PC-9 (cell line): Measurements from ENCODE around the gene FAM174B. TPM values are rescaled to one million over a fixed set of nuclear protein-coding genes. Genes with fewer than 3 reads are reported as not detected.

Experiments
- BruUV-seq: library from RNA; stranded (reverse); fragments of 400-500 nt; replicated peaks from 2 replicates; lab custom pipeline; 2021; lab: Mats Ljungman, UMichigan
- CTCF ChIA-PET: fragments of 300-600 bp; sonication (Branson Sonifier 250); formaldehyde crosslinking; loops from one replicate; lab custom pipeline; 2022; ENCODE audit warnings: antibody characterized with exemption; lab: Charles Lee
- POLR2A ChIA-PET: fragments of 300-600 bp; sonication (Branson Sonifier 250); formaldehyde crosslinking; loops from one replicate; lab custom pipeline; 2022; ENCODE audit warnings: antibody characterized with exemption; ENCODE audit not compliant: unreplicated experiment; lab: Charles Lee
- DNase-seq, 2 experiments: peaks; one replicate each; pipeline versions ENCODE4 v3.0.0 to v3.0.0-alpha.2; 2015 to 2022; ENCODE audit warnings: mixed read lengths in 1 of 2
- H2AFZ ChIP-seq: fragments of 200-600 bp; sonication (generic); 2 replicates; pipeline ENCODE4 v1.8.1; 2017; ENCODE audit warnings: antibody characterized with exemption
- H3F3A ChIP-seq: fragments of 200-600 bp; sonication (generic); 2 replicates; pipeline ENCODE4 v1.8.1; 2017; ENCODE audit warnings: antibody characterized with exemption, mild to moderate bottlenecking, low read depth; ENCODE audit not compliant: insufficient read depth
- H3K27ac ChIP-seq: fragments of 200-600 bp; sonication (generic); 2 replicates; pipeline ENCODE4 v1.6.1; 2016; ENCODE audit warnings: mixed run types
- H3K27me3 ChIP-seq: fragments of 200-600 bp; sonication (generic); 2 replicates; pipeline ENCODE4 v1.6.1; 2016; ENCODE audit warnings: low read depth, mixed run types; ENCODE audit not compliant: insufficient read depth
- H3K36me3 ChIP-seq: fragments of 200-600 bp; sonication (generic); 2 replicates; pipeline ENCODE4 v1.6.1; 2016; ENCODE audit warnings: low read depth, mixed run types
- H3K4me1 ChIP-seq: fragments of 200-600 bp; sonication (generic); replicated peaks from 2 replicates; pipeline ENCODE4 v1.6.1; 2016; ENCODE audit warnings: mixed run types; ENCODE audit not compliant: insufficient read depth
- H3K4me2 ChIP-seq: fragments of 200-600 bp; sonication (generic); 2 replicates; pipeline ENCODE4 v1.6.1; 2017; ENCODE audit warnings: mixed run types
- H3K4me3 ChIP-seq: fragments of 200-600 bp; sonication (generic); 2 replicates; pipeline ENCODE4 v1.6.1; 2016; ENCODE audit warnings: mixed run types
- H3K79me2 ChIP-seq: fragments of 200-600 bp; sonication (generic); 2 replicates; pipeline ENCODE4 v1.6.1; 2017; ENCODE audit warnings: low read depth, mixed run types
- H3K9me2 ChIP-seq: fragments of 200-600 bp; sonication (generic); 2 replicates; pipeline ENCODE4 v1.8.1; 2017; ENCODE audit warnings: mild to moderate bottlenecking; ENCODE audit not compliant: insufficient read depth
- H3K9me3 ChIP-seq: fragments of 200-600 bp; sonication (generic); 2 replicates; pipeline ENCODE4 v1.8.1; 2016; ENCODE audit warnings: low read depth; ENCODE audit not compliant: insufficient read depth
- H4K20me1 ChIP-seq: fragments of 200-600 bp; sonication (generic); 2 replicates; pipeline ENCODE4 v1.8.1; 2017; ENCODE audit not compliant: insufficient read depth
- CTCF ChIP-seq: fragments of 200-600 bp; sonication (generic); conservative IDR thresholded peaks from 2 replicates; pipeline ENCODE4 v1.6.1; 2017; ENCODE audit warnings: mixed run types, antibody characterized with exemption, mild to moderate bottlenecking, moderate library complexity
- EZH2 ChIP-seq: fragments of 200-600 bp; sonication (generic); IDR thresholded peaks from 2 replicates; pipeline ENCODE4 v1.8.0; 2017; ENCODE audit warnings: antibody characterized with exemption, low read depth
- intact Hi-C: fragments of 100-400 bp; cut with micrococcal nuclease; formaldehyde crosslinking; loops from one replicate; pipeline ENCODE4 v1.10.0; 2022; ENCODE audit not compliant: unreplicated experiment
- total RNA-seq: library from RNA; stranded (reverse); gene quantifications from 2 replicates; pipeline ENCODE4 v1.2.3, GENCODE V29; 2021

Gene FAM174B
- total RNA-seq, 1 experiment from 2014 or later = 90.3 TPM

DNA sequence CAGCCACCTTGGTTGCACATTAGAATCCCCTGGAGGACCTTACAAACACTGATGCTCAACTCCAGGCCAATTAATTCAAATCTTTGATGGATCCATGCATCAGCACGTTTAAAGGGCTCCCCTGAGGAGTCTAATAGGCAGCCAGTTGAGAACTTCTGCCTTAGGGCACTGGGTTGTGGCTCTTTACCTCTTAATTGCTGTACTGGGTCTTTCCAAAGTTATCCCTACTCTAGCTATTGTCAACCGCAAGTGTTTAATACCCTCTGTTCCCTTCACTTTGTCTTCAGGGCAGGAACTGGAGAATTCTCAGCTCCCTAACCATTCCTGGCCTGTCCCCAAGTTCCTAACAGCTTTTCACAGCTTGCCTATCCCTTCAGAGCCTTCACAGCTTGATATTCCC lies 15.0 kb upstream of the FAM174B start:
- H3K4me2 ChIP-seq = no peak overlapping the region
- intact Hi-C loops = no loop called here
- H3K9me3 ChIP-seq = no peaks in the 10 kb centered on the region
- H4K20me1 ChIP-seq = no peaks in the 10 kb centered on the region
- ChIA-PET POLR2A (no interaction called here), CTCF (interaction anchor here (0.6 kb wide), 1 partner anchor 14 kb away, joined by 5 read pairs; no protein-coding TSS in a partner anchor)
- H3K4me1 ChIP-seq = peaks cover 21% of the 10 kb centered on the region
- no peak for DNase-seq
- no peaks in the 10 kb centered on the region for H3K27me3 ChIP-seq
- no peaks in the 10 kb centered on the region for H3K79me2 ChIP-seq
- no peaks in the 10 kb centered on the region for H3F3A ChIP-seq
- no peaks in the 10 kb centered on the region for H3K36me3 ChIP-seq
- TF ChIP-seq CTCF = no peak
- no peak for TF ChIP-seq EZH2
- H3K9me2 ChIP-seq = no peaks in the 10 kb centered on the region
- H2AFZ ChIP-seq = no peak overlapping the region
- H3K27ac ChIP-seq = no peak overlapping the region
- no peak overlapping the region for H3K4me3 ChIP-seq
- no TSS peak for BruUV-seq

GRCh38 chr15:92669432-92669831 lies 13.9 kb upstream of the FAM174B start:
- H3K4me1 ChIP-seq = peaks cover 21% of the 10 kb centered on the region
- H3K27me3 ChIP-seq = no peaks in the 10 kb centered on the region
- H2AFZ ChIP-seq = no peak overlapping the region
- CTCF ChIA-PET = no interaction called here
- TF ChIP-seq CTCF = no peak
- no peak for TF ChIP-seq EZH2
- no peaks in the 10 kb centered on the region for H3K9me3 ChIP-seq
- no peak for DNase-seq
- no peaks in the 10 kb centered on the region for H3K9me2 ChIP-seq
- no peak overlapping the region for H3K4me2 ChIP-seq
- intact Hi-C loops = no loop called here
- no peaks in the 10 kb centered on the region for H3K79me2 ChIP-seq
- no peak overlapping the region for H3K27ac ChIP-seq
- no peaks in the 10 kb centered on the region for H3F3A ChIP-seq
- no peaks in the 10 kb centered on the region for H4K20me1 ChIP-seq
- no peak overlapping the region for H3K4me3 ChIP-seq
- H3K36me3 ChIP-seq = no peaks in the 10 kb centered on the region
- no TSS peak for BruUV-seq
- POLR2A ChIA-PET = interaction anchor here (0.7 kb wide), 1 partner anchor 551 kb away, joined by 7 read pairs; no protein-coding TSS in a partner anchor

- H3K36me3 ChIP-seq = no peaks in the 10 kb centered on the region
- no peak overlapping the region for H2AFZ ChIP-seq
- no peaks in the 10 kb centered on the region for H3K9me2 ChIP-seq
- H3K4me3 ChIP-seq = no peak overlapping the region
- no peaks in the 10 kb centered on the region for H3K9me3 ChIP-seq
- POLR2A ChIA-PET = interaction anchor here (0.7 kb wide), 1 partner anchor 550 kb away, joined by 7 read pairs; no protein-coding TSS in a partner anchor
- H3K27ac ChIP-seq = no peak overlapping the region
- peaks cover 27% of the 10 kb centered on the region for H3K4me1 ChIP-seq
- TF ChIP-seq CTCF = no peak
- TF ChIP-seq EZH2 = no peak
- intact Hi-C loops = no loop called here
- BruUV-seq = no TSS peak
- H3K27me3 ChIP-seq = no peaks in the 10 kb centered on the region
- H4K20me1 ChIP-seq = no peaks in the 10 kb centered on the region
- DNase-seq = no peak
- H3K4me2 ChIP-seq = no peak overlapping the region
- no peaks in the 10 kb centered on the region for H3K79me2 ChIP-seq
- H3F3A ChIP-seq = peaks cover under 1% of the 10 kb centered on the region; the same call in 1 of the 2 replicates
- CTCF ChIA-PET = no interaction called here
Observed at GRCh38 chr15:92668620-92669019, 13.0 kb upstream of the FAM174B start.
